ENCODE results near the gene PRRT4. TPM values are rescaled to one million over a fixed set of nuclear protein-coding genes. Genes with fewer than 3 reads are reported as not detected.

PRRT4 gene
- total RNA-seq, 1 experiment from 2014 or later: 0.26 TPM

DNA sequence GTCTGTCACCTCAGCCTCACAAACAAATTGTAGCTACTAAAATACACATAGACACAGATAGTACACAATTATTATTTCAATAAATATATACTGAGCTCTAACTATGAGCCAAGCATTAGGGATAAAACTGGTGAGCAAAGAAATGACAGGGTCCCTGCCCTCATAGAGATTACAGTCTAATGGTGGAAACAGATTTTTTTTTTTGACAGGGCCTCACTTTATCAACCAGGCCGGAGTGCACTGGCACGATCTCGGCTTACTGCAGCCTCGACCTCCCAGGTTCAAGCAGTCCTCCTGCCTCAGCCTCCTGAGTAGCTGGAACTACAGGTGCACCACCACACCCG is 17.1 kb downstream of the PRRT4 start:
- no peak for TF ChIP-seq EZH2 (IDR thresholded peaks at IDR 0.05; ENCODE audit: low read depth)
- TF ChIP-seq, protein P1, sequence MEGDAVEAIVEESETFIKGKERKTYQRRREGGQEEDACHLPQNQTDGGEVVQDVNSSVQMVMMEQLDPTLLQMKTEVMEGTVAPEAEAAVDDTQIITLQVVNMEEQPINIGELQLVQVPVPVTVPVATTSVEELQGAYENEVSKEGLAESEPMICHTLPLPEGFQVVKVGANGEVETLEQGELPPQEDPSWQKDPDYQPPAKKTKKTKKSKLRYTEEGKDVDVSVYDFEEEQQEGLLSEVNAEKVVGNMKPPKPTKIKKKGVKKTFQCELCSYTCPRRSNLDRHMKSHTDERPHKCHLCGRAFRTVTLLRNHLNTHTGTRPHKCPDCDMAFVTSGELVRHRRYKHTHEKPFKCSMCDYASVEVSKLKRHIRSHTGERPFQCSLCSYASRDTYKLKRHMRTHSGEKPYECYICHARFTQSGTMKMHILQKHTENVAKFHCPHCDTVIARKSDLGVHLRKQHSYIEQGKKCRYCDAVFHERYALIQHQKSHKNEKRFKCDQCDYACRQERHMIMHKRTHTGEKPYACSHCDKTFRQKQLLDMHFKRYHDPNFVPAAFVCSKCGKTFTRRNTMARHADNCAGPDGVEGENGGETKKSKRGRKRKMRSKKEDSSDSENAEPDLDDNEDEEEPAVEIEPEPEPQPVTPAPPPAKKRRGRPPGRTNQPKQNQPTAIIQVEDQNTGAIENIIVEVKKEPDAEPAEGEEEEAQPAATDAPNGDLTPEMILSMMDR (conservative IDR thresholded peaks at IDR 0.05): no peak
- CTCF ChIA-PET: interaction anchor here (0.7 to 1.3 kb wide), 4 partner anchors 43 to 85 kb away, joined by 3 to 6 read pairs (median 3); no protein-coding TSS in a partner anchor

DNA sequence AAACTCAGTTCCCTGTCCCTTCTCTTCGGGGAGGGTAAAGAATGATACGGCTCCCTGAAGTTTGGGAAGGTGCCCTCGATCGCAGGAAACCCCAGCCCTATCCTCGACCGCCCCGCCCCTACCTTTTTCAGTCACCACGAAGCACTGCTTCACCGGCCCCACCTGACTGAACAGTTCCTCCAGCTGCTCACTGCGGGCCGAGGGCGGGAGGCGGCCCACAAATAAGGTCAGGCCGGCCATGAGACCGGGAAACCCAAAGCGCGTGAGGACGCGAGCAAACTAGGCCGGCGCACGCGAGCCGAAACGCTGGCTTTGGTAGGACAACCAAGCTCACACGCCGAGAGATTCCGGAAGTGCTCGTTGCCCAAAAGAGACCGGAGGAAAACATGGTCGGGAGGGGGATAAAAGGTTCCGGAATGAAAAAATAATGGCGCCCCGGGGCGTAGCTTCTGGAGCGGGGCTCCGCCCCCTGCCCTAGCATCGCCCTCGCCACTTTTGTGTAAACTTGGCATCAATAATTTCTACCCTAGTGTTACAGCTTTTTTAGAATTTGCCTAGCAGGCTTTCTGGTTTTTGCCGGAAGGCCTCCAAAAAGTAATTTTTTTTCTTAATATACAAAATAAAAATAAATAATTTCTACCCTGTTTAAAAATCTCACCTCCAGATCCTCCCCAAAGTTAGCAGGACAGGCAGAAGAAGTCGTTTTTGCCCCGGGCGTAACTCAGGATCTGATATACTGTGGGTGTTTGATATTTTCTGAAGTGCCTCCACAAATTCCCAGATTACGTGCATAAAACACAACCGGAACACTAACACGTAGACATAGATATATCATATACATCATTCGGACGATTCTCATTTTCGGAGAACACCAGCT is 17.7 kb downstream of the PRRT4 start, which contains the start of gene RBM28:
Gene RBM28 (minus strand): TSS at position 355 of the 877 bp plus-strand sequence. CDS start 115 bp downstream, at position 240.
- peaks cover 21% of the 10 kb centered on the region for H3K4me1 ChIP-seq (replicated peaks; ENCODE audit: insufficient read depth)
- POLR2A ChIA-PET (ENCODE audit: unreplicated experiment): interaction anchor here (0.9 kb wide), 1 partner anchor 111 kb away, joined by 7 read pairs; no protein-coding TSS in a partner anchor
- no TSS peak for BruUV-seq (replicated peaks)

More for the DNA sequence above, 17.1 kb downstream of the PRRT4 start:
- peak overlapping the region; percentile 91; the same call in 1 of the 2 replicates for H3K4me2 ChIP-seq
- POLR2A ChIA-PET (ENCODE audit: unreplicated experiment): no interaction called here
- H3F3A ChIP-seq (ENCODE audit: insufficient read depth, low read depth): no peaks in the 10 kb centered on the region
- H3K4me1 ChIP-seq (replicated peaks; ENCODE audit: insufficient read depth): peaks cover 23% of the 10 kb centered on the region
- no peak for DNase-seq
- intact Hi-C loops (cut with micrococcal nuclease; ENCODE audit: unreplicated experiment): no loop called here
- no peaks in the 10 kb centered on the region for H3K9me3 ChIP-seq (ENCODE audit: insufficient read depth, low read depth)
- no peak overlapping the region for H3K27ac ChIP-seq
- BruUV-seq (replicated peaks): no TSS peak
- H3K4me3 ChIP-seq: peak overlapping the region; percentile 83; the same call in 1 of the 2 replicates
- H3K36me3 ChIP-seq (ENCODE audit: low read depth): no peaks in the 10 kb centered on the region
- H2AFZ ChIP-seq: peak overlapping the region; percentile 61; the same call in 1 of the 2 replicates
- no peaks in the 10 kb centered on the region for H3K27me3 ChIP-seq (ENCODE audit: insufficient read depth, low read depth)
- H3K9me2 ChIP-seq (ENCODE audit: insufficient read depth): no peaks in the 10 kb centered on the region
- H4K20me1 ChIP-seq (ENCODE audit: insufficient read depth): 0 out of 2 replicates have a peak, but pooled peaks cover 12% of the 10 kb centered on the region
- peaks cover 42% of the 10 kb centered on the region for H3K79me2 ChIP-seq (ENCODE audit: low read depth)

DNA sequence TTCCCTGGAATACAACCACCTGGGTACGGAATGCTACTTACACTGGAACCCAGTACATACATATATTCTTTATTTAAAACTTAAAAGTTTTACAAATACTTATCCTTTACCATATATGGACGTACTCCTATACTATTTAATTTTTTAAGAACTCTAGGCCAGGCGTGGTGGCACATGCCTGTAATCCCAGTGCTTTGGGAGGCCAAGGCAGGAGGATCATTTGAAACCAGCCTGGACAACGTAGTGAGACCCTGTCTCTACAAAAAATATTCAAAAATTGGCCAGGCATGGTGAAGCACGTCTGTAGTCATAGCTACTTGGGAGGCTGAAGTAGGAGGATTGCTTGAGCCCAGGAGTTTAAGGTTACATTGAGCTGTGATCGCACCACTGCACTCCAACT is 19.8 kb downstream of the PRRT4 start:
- no TSS peak for BruUV-seq (replicated peaks)
- H2AFZ ChIP-seq: no peak overlapping the region
- intact Hi-C loops (cut with micrococcal nuclease; ENCODE audit: unreplicated experiment): no loop called here
- POLR2A ChIA-PET (ENCODE audit: unreplicated experiment): no interaction called here
- no peak for TF ChIP-seq EZH2 (IDR thresholded peaks at IDR 0.05; ENCODE audit: low read depth)
- TF ChIP-seq, protein P1 (conservative IDR thresholded peaks at IDR 0.05): no peak
- no peaks in the 10 kb centered on the region for H3F3A ChIP-seq (ENCODE audit: insufficient read depth, low read depth)
- H3K27me3 ChIP-seq (ENCODE audit: insufficient read depth, low read depth): no peaks in the 10 kb centered on the region
- peaks cover 21% of the 10 kb centered on the region for H3K4me1 ChIP-seq (replicated peaks; ENCODE audit: insufficient read depth)
- H3K4me2 ChIP-seq: peak overlapping the region; percentile 91
- no peaks in the 10 kb centered on the region for H3K9me3 ChIP-seq (ENCODE audit: insufficient read depth, low read depth)
- H4K20me1 ChIP-seq (ENCODE audit: insufficient read depth): peaks cover 12% of the 10 kb centered on the region; the same call in 1 of the 2 replicates
- no peak overlapping the region for H3K27ac ChIP-seq
- DNase-seq: no peak
- CTCF ChIA-PET: no interaction called here
- H3K4me3 ChIP-seq: no peak overlapping the region
- H3K36me3 ChIP-seq (ENCODE audit: low read depth): peaks cover 3% of the 10 kb centered on the region; the same call in 1 of the 2 replicates
- no peaks in the 10 kb centered on the region for H3K9me2 ChIP-seq (ENCODE audit: insufficient read depth)
- peaks cover 45% of the 10 kb centered on the region for H3K79me2 ChIP-seq (ENCODE audit: low read depth)

More for the DNA sequence above, 17.7 kb downstream of the PRRT4 start, which contains the start of gene RBM28:
- Histone ChIP-seq H3K27ac (peak within 1 kb of the TSS; percentile 74), H3K27me3 (ENCODE audit: insufficient read depth, low read depth) (no peaks in the 10 kb centered on the region), H3K4me3 (peak within 1 kb of the TSS; percentile 83), H3K79me2 (ENCODE audit: low read depth) (peaks cover 45% of the 10 kb centered on the region), H3K9me3 (ENCODE audit: insufficient read depth, low read depth) (no peaks in the 10 kb centered on the region), H3K4me2 (peak within 1 kb of the TSS; percentile 91), H3K9me2 (ENCODE audit: insufficient read depth) (no peaks in the 10 kb centered on the region), H3K36me3 (ENCODE audit: low read depth) (no peaks in the 10 kb centered on the region), H3F3A (ENCODE audit: insufficient read depth, low read depth) (no peaks in the 10 kb centered on the region), H4K20me1 (ENCODE audit: insufficient read depth) (0 out of 2 replicates have a peak, but pooled peaks cover 12% of the 10 kb centered on the region), H2AFZ (peak within 1 kb of the TSS; percentile 89)
- intact Hi-C loops (cut with micrococcal nuclease; ENCODE audit: unreplicated experiment): no loop called here
- TF ChIP-seq, protein P1 (conservative IDR thresholded peaks at IDR 0.05): no peak
- TF ChIP-seq EZH2 (IDR thresholded peaks at IDR 0.05; ENCODE audit: low read depth): no peak
- CTCF ChIA-PET: interaction anchor here (0.5 to 1.3 kb wide), 5 partner anchors 43 to 86 kb away, joined by 3 to 6 read pairs (median 4); no protein-coding TSS in a partner anchor
- peak; percentile 82 to 91 for DNase-seq

All from PC-9 (cell line).